PC-3 (cell line): ENCODE data around the gene CLDN12. TPM values are rescaled to one million over a fixed set of nuclear protein-coding genes. Genes with fewer than 3 reads are reported as not detected.

Source experiments
- ATAC-seq: fragments of 200-7000 bp; cut with Tn5 transposase; 2 replicates; pipeline ENCODE4 v1.9.1; 2020; ENCODE audit warnings: mild to moderate bottlenecking, moderate library complexity
- BruUV-seq: library from RNA; stranded (reverse); fragments of 400-500 nt; replicated peaks from 2 replicates; lab custom pipeline; 2021; lab: Mats Ljungman, UMichigan
- CTCF ChIA-PET: fragments of 300-600 bp; sonication (Branson Sonifier 250); formaldehyde crosslinking; loops from one replicate; lab custom pipeline; 2022; ENCODE audit warnings: antibody characterized with exemption; lab: Charles Lee
- POLR2A ChIA-PET: fragments of 300-600 bp; sonication (Branson Sonifier 250); formaldehyde crosslinking; loops from one replicate; lab custom pipeline; 2022; ENCODE audit warnings: antibody characterized with exemption; ENCODE audit not compliant: unreplicated experiment; lab: Charles Lee
- DNase-seq: peaks from one replicate; pipeline ENCODE4 v3.0.0-alpha.2; 2015
- H2AFZ ChIP-seq: fragments of 300-600 bp; sonication (generic); 2 replicates; pipeline ENCODE4 v1.6.0; 2016; ENCODE audit warnings: antibody characterized with exemption, low read length
- H3F3A ChIP-seq: fragments of 300-600 bp; sonication (generic); one replicate; pipeline ENCODE4 v1.6.0; 2017; ENCODE audit warnings: antibody characterized with exemption, low read length, control low read depth, mild to moderate bottlenecking; ENCODE audit not compliant: unreplicated experiment
- H3K27ac ChIP-seq: fragments of 300-600 bp; sonication (generic); 2 replicates; pipeline ENCODE4 v1.5.1; 2016; ENCODE audit warnings: mild to moderate bottlenecking, low read length
- H3K27me3 ChIP-seq: fragments of 300-600 bp; sonication (generic); 2 replicates; pipeline ENCODE4 v1.6.1; 2016; ENCODE audit warnings: low read length, mixed read lengths
- H3K36me3 ChIP-seq: fragments of 300-600 bp; sonication (generic); 2 replicates; pipeline ENCODE4 v1.6.1; 2016; ENCODE audit warnings: low read depth, mixed run types, low read length, mixed read lengths
- H3K4me1 ChIP-seq: fragments of 300-600 bp; sonication (generic); 2 replicates; pipeline ENCODE4 v1.5.1; 2016; ENCODE audit warnings: low read length; ENCODE audit not compliant: insufficient read depth
- H3K4me2 ChIP-seq: fragments of 300-600 bp; sonication (generic); 2 replicates; pipeline ENCODE4 v1.6.0; 2016; ENCODE audit warnings: low read length
- H3K4me3 ChIP-seq: fragments of 300-600 bp; sonication (generic); 2 replicates; pipeline ENCODE4 v1.5.1; 2016; ENCODE audit warnings: mild to moderate bottlenecking, low read length, mixed read lengths
- H3K79me2 ChIP-seq: fragments of 300-600 bp; sonication (generic); 2 replicates; pipeline ENCODE4 v1.6.1; 2017; ENCODE audit warnings: low read length, mixed read lengths
- H3K9ac ChIP-seq: fragments of 300-600 bp; sonication (generic); 2 replicates; pipeline ENCODE4 v1.6.0; 2016; ENCODE audit warnings: mild to moderate bottlenecking, low read length
- H3K9me2 ChIP-seq: fragments of 300-600 bp; sonication (generic); replicated peaks from 2 replicates; pipeline ENCODE4 v1.6.1; 2016; ENCODE audit warnings: mixed run types, low read length, mixed read lengths
- H3K9me3 ChIP-seq: fragments of 300-600 bp; sonication (generic); 2 replicates; pipeline ENCODE4 v1.6.1; 2016; ENCODE audit warnings: low read length, mixed read lengths
- H4K20me1 ChIP-seq: fragments of 300-600 bp; sonication (generic); 2 replicates; pipeline ENCODE4 v1.6.1; 2016; ENCODE audit warnings: low read length, mixed read lengths
- CTCF ChIP-seq: fragments of 300-600 bp; sonication (generic); conservative IDR thresholded peaks from 2 replicates; pipeline ENCODE4 v1.5.1; 2017; ENCODE audit warnings: antibody characterized with exemption, low read depth, mild to moderate bottlenecking, low read length
- EZH2 ChIP-seq: fragments of 300-600 bp; sonication (generic); IDR thresholded peaks from one replicate; pipeline ENCODE4 v1.6.1; 2017; ENCODE audit warnings: antibody characterized with exemption, mild to moderate bottlenecking, low read length; ENCODE audit not compliant: unreplicated experiment
- EZH2phosphoT487 ChIP-seq: fragments of 300-600 bp; sonication (generic); IDR thresholded peaks from 2 replicates; pipeline ENCODE4 v1.6.1; 2018; ENCODE audit warnings: mild to moderate bottlenecking, antibody characterized with exemption, low read length, borderline replicate concordance
- intact Hi-C: fragments of 100-400 bp; cut with micrococcal nuclease; formaldehyde crosslinking; loops from 2 replicates; pipeline ENCODE4 v1.9.0; 2023
- total RNA-seq: library from RNA; depleted of rRNA; stranded (reverse); fragments of >200 nt; gene quantifications from 2 replicates; pipeline ENCODE4 v1.2.3, GENCODE V29; 2014

The CLDN12 gene
- total RNA-seq, 1 experiment from 2014 or later, result 14.7 TPM

GRCh38 chr7:90453259-90453891 lies 50.1 kb downstream of the CLDN12 start:
- POLR2A ChIA-PET, result no interaction called here
- Histone ChIP-seq H3K4me3 (no peak overlapping the region), H3K9me3 (no peaks in the 10 kb centered on the region), H3K9ac (no peak overlapping the region), H3K27ac (no peak overlapping the region), H3F3A (no peaks in the 10 kb centered on the region), H3K4me2 (no peak overlapping the region), H3K4me1 (no peaks in the 10 kb centered on the region), H2AFZ (no peak overlapping the region), H3K27me3 (no peaks in the 10 kb centered on the region), H4K20me1 (no peaks in the 10 kb centered on the region), H3K79me2 (no peaks in the 10 kb centered on the region), H3K9me2 (no peaks in the 10 kb centered on the region), H3K36me3 (no peaks in the 10 kb centered on the region)
- DNase-seq, result no peak
- CTCF ChIA-PET, result no interaction called here
- ATAC-seq, result no peak
- no TSS peak for BruUV-seq
- intact Hi-C loops, result loop anchor here (10.0 kb wide), 2 partner anchors 141 to 291 kb away; partner anchors contain the start of gene CDK14
- TF ChIP-seq EZH2, result no peak
- no peak for TF ChIP-seq EZH2phosphoT487
- TF ChIP-seq CTCF, result no peak

GRCh38 chr7:90453931-90454330 lies 50.7 kb downstream of the CLDN12 start:
- TF ChIP-seq EZH2 (no peak), CTCF (no peak), EZH2phosphoT487 (no peak)
- H3K9me2 ChIP-seq, result no peaks in the 10 kb centered on the region
- CTCF ChIA-PET, result no interaction called here
- H2AFZ ChIP-seq, result no peak overlapping the region
- no peaks in the 10 kb centered on the region for H3K27me3 ChIP-seq
- no peaks in the 10 kb centered on the region for H3K36me3 ChIP-seq
- no peaks in the 10 kb centered on the region for H3K4me1 ChIP-seq
- ATAC-seq (no peak), DNase-seq (no peak)
- no peak overlapping the region for H3K9ac ChIP-seq
- no peak overlapping the region for H3K27ac ChIP-seq
- no peaks in the 10 kb centered on the region for H3K79me2 ChIP-seq
- no peaks in the 10 kb centered on the region for H4K20me1 ChIP-seq
- intact Hi-C loops, result loop anchor here (2.0 to 10.0 kb wide), 3 partner anchors 97 to 291 kb away; partner anchors contain the start of gene CDK14
- no TSS peak for BruUV-seq
- POLR2A ChIA-PET, result no interaction called here
- H3K4me3 ChIP-seq, result no peak overlapping the region
- no peaks in the 10 kb centered on the region for H3F3A ChIP-seq
- no peaks in the 10 kb centered on the region for H3K9me3 ChIP-seq
- H3K4me2 ChIP-seq, result no peak overlapping the region
